ENCODE data around the gene FCER1G. TPM values are rescaled to one million over a fixed set of nuclear protein-coding genes. Genes with fewer than 3 reads are reported as not detected.

The FCER1G gene
- total RNA-seq, 4 donors from 2014 or later: 6.4 to 74.6 (median 52.0) TPM

DNA sequence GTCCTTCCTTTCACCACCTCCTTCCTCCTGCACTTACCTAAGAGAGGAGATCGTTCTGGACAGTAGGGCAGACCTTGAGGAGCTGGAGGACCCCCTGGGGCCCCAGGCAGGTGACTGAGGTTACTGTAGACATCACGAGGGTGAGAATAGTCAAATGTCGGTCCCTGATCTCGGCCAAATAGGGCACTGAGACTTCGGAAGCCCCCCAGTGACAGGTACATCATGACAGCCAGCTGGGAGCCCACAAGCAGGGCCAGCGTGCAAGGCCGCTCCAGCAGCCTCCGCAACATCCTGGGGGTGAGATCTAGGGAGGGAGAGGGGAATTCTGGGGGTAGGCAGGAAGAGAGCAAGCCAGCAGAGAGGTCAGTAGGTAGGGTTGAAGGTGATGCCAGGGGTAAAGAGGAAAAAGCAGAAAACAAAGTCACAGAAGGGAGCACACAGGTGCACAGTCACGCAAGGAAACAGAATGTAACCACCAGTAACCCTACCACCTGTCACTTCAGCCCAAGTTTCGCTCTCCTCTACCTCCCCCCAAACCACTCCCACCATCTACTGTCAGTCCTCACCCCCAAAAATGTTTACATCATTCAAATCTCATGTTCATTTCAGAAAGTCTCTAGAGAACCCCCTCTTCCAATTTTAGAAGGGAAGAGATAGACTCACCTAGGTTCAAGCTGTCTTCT is 39.2 kb upstream of the FCER1G start:
- WGBS, 2 donors (ENCODE audit: low coverage in 1 of 2): 87 to 100% methylated on average over 1 to 9 of the region's 10 CpGs
- ATAC-seq: no peak
- Histone ChIP-seq H3K27me3 (no peaks in the 10 kb centered on the region), H3K27ac (peak overlapping the region in 3 of 4 donors; percentile 91 to 96 (median 93)), H3K4me1 (peaks cover 5 to 63% (median 20%) of the 10 kb centered on the region in 3 donors), H3K36me3 (peaks cover 0 to 51% of the 10 kb centered on the region in 2 donors), H3K4me3 (peak overlapping the region in 1 of 2 donors; percentile 86), H3K9me3 (no peaks in the 10 kb centered on the region)
- TF ChIP-seq POLR2A (IDR thresholded peaks at IDR 0.05) (no peak), EP300 (IDR thresholded peaks at IDR 0.05) (no peak), POLR2AphosphoS5 (IDR thresholded peaks at IDR 0.05) (no peak)
- TF ChIP-seq, protein P1, sequence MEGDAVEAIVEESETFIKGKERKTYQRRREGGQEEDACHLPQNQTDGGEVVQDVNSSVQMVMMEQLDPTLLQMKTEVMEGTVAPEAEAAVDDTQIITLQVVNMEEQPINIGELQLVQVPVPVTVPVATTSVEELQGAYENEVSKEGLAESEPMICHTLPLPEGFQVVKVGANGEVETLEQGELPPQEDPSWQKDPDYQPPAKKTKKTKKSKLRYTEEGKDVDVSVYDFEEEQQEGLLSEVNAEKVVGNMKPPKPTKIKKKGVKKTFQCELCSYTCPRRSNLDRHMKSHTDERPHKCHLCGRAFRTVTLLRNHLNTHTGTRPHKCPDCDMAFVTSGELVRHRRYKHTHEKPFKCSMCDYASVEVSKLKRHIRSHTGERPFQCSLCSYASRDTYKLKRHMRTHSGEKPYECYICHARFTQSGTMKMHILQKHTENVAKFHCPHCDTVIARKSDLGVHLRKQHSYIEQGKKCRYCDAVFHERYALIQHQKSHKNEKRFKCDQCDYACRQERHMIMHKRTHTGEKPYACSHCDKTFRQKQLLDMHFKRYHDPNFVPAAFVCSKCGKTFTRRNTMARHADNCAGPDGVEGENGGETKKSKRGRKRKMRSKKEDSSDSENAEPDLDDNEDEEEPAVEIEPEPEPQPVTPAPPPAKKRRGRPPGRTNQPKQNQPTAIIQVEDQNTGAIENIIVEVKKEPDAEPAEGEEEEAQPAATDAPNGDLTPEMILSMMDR (IDR thresholded peaks at IDR 0.05): no peak

DNA sequence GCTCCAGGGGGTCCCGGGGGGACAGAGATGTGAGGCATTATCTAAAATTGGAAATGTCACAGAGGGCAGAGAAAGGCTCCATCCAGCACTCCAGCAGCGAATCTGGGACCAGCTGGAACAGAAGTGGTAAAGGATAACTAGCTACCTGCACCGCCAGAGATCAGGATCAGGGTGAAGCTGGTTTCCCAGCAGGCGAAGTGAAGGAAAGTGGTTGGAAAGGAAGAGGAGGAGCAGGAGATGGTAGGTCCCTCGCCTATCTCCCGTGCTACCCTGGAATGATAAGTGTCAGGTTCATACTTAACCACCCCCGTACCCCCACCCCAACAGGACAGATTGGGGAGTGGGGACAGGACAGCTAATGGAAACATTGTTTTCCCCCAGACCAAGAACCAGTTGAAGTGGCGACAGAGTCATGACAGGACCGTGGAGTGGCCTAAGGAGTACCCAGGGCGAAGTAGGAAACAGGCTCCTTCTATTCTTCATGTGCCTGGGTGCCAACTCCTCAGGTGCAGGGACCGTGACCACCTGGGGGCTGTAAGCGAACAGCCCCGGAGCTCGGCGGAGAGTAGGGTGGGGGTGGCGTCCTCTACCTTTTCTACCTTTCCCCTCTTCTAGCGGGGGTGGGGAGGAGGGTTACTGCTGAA is 38.5 kb upstream of the FCER1G start:
- H3K27ac ChIP-seq: peak overlapping the region; percentile 76 to 96 (median 92)
- no peaks in the 10 kb centered on the region for H3K27me3 ChIP-seq
- no peak for ATAC-seq
- WGBS, 2 donors (ENCODE audit: low coverage in 1 of 2): 17 to 24% methylated on average over 3 to 11 of the region's 17 CpGs
- H3K4me1 ChIP-seq: peaks cover 5 to 56% (median 20%) of the 10 kb centered on the region in 3 donors
- H3K4me3 ChIP-seq: peak overlapping the region; percentile 71 to 86
- peaks cover 0 to 44% of the 10 kb centered on the region in 2 donors for H3K36me3 ChIP-seq
- no peak for TF ChIP-seq POLR2A (IDR thresholded peaks at IDR 0.05)
- TF ChIP-seq, protein P1 (IDR thresholded peaks at IDR 0.05): no peak
- no peaks in the 10 kb centered on the region for H3K9me3 ChIP-seq

DNA sequence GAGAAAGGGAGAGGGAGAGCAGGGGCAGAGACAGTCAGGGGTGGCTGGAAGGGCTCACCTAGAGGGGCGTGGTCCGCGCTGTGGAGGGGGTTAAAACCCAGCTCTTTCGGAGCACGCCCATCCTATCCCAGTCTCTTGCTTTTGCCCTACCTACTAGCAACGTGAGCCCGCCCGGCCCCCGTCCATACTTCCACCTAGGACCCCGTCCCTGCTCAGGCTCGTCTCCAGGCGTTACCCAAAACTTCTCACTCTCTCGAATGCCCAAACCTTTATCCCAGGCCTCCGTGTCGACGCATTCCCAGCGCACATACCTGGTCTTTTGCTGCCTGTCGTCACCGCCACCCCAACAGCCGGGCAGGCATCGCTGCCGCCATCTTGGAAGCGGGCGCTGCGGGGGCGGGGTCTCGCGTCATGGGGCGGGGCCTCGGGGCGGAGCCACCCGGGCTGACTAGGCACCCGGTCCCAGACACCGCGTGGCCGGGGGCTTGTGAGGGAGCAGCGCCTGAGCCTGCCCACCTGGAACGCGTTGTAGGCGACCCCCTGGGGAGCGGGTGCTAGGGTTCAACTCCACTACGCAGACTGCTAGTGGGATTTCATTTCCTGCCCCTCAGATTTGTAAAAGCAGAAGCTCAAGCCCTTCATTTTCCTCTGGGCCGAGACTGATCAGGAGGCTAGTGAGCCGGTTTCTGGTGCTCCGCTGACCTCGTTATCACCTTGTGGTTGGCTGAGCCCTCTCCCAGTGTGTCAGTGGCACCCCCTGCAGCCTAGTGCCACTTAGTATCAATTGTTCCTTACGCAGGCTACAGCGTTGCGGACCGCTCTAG is 37.8 kb upstream of the FCER1G start, which contains the start of gene B4GALT3:
Gene B4GALT3, minus strand, starts transcription at position 396 of the 824 bp plus-strand sequence. CDS start 1,447 bp downstream, outside the sequence.
- Histone ChIP-seq H3K27ac (peak within 1 kb of the TSS; percentile 76 to 96 (median 92)), H3K36me3 (peaks cover 0 to 37% of the 10 kb centered on the region in 2 donors), H3K4me3 (peak within 1 kb of the TSS; percentile 71 to 86), H3K27me3 (no peaks in the 10 kb centered on the region), H3K9me3 (no peaks in the 10 kb centered on the region), H3K4me1 (peaks cover 5 to 49% (median 20%) of the 10 kb centered on the region in 3 donors)
- WGBS, 2 donors (ENCODE audit: low coverage in 1 of 2): 0 to 13% methylated on average over 12 to 13 of the region's 50 CpGs
- ATAC-seq: peak; percentile 96
- TF ChIP-seq EP300 (IDR thresholded peaks at IDR 0.05) (no peak), POLR2AphosphoS5 (IDR thresholded peaks at IDR 0.05) (peak; percentile 83), POLR2A (IDR thresholded peaks at IDR 0.05) (peak; percentile 58 to 76)
- TF ChIP-seq, protein P1 (IDR thresholded peaks at IDR 0.05): peak in 2 of 4 experiments; percentile 18 to 21

DNA sequence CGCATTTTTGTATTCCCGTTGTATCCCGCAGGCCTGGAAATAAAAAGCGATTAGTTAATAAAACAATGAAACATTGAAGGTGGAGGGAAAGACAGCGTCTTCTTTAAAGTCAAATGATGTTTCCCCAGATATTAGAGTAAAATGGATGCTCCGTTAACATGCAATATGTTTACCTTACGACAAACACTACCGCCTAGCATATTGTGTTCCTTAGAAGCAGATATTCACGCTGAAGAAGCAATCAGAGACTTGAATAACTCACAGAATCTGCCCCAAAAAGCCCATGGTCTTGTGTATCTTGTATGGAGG is 37.2 kb upstream of the FCER1G start:
- no peak for TF ChIP-seq EP300 (IDR thresholded peaks at IDR 0.05)
- TF ChIP-seq, protein P1 (IDR thresholded peaks at IDR 0.05): no peak
- no peak for ATAC-seq
- H3K9me3 ChIP-seq: no peaks in the 10 kb centered on the region
- peaks cover 5 to 43% (median 19%) of the 10 kb centered on the region in 3 donors for H3K4me1 ChIP-seq
- H3K4me3 ChIP-seq: peak overlapping the region; percentile 71 to 86
- WGBS, 2 donors (ENCODE audit: low coverage in 1 of 2): 50 to 84% methylated on average over 4 to 8 of the region's 9 CpGs
- no peaks in the 10 kb centered on the region for H3K27me3 ChIP-seq
- H3K27ac ChIP-seq: peak overlapping the region; percentile 76 to 96 (median 92)
- peaks cover 0 to 31% of the 10 kb centered on the region in 2 donors for H3K36me3 ChIP-seq
